ENCODE results near the gene ZNF385C.

DNA sequence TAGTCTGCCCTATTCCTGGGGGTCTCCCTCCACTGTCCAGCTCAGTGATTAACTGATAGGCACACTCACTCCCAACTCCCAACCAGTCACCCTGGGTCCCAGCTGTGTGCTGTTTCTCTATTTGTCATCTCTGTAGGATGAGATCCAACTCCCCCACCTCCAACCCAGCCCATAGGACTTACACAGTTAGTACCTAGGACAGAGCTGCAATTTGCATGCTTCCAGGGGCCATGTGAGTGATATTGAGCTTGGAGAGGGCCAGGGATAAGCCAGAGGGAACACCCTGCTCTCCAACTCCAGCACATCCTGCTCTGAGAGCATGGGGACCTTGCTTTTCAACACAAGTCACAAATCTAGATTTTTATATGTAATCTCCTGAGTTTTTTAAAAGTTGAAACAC lies 56.7 kb downstream of the ZNF385C start:
- no peak for TF ChIP-seq EZH2 (optimal IDR thresholded peaks at IDR 0.05; ENCODE audit: low read depth, low read length)
- no peak for TF ChIP-seq CTCF (IDR thresholded peaks at IDR 0.05; ENCODE audit: low read length)
- no peak for TF ChIP-seq EZH2phosphoT487 (IDR thresholded peaks at IDR 0.05; ENCODE audit: low read length)

Data from MM.1S (cell line).